Activated CD4-positive, alpha-beta T cell treated with anti-CD3 and anti-CD28 coated beads, Interleukin-2, amount 50 U/mL, for 24 hours (primary cell): ENCODE results near the gene PREB.
"Not testable (repeated sequence)": the region's sequence is repeated elsewhere in the genome, so short reads cannot be mapped to it uniquely, and the experiment has no call there.

Experiments used
- DNase-seq, 2 donors: peaks; one replicate each; pipeline ENCODE4 v3.0.0-alpha.2; 2020; ENCODE audit warnings: low read depth in 1 of 2, low spot score in 1 of 2

The PREB gene

DNA sequence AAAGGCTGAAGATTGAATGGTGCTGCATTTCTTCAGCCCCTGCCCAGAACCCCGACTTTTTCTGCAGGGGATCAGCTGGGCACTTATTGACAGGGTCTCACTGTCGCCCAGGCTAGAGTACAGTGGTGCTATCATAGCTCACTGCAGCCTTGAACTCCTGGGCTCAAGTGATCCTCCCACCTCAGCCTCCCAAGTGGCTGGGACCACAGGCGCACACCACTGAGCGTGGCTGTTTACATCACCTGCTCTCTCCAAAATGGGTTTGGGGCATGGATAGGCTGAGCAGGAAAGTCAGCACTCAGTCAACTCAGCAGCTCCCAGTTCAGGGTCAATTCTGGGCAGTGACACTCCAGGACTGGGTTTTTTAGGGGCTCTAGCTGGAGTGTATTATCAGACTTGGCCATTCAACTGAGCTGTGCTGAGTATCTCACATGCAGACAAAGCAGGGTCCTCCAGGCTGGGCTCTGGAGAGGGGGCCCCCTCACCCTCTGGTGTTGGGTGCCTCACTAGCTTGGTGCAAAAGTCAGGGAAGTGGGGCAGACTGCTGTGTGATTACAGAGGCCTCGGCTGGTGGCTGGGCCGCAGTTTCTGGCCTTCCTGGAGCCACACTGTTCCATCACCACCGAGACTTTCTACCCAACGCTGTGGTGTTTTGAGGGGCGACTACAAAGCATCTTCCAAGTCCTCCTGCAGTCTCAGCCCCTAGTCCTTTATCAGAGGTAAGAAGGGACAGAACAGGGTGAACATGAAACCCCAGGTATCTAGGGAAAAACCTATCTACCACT lies 6.4 kb downstream of the PREB start:
- no peak for DNase-seq

DNA sequence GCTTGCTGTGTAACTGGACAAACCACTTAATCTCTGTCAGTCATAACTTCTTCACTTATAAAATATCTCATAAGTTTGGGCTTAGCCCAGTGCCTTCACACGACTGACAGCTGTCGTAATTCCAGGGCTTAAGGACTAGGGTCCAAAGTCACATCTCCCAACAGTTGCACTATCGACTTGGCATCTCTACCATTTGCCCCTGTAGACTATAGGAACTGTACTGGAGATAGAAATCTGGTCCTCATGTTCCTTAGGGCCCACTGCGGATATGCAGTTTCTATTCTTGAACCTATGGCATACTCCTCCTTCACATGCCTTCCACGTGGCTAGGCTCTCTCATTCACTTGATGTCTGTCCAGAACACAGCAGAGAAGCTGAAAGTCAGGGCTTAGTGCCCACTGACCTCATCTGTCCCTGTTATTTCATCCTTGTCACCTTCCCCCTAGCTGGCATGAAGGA lies 8.2 kb downstream of the PREB start:
- DNase-seq: no peak

DNA sequence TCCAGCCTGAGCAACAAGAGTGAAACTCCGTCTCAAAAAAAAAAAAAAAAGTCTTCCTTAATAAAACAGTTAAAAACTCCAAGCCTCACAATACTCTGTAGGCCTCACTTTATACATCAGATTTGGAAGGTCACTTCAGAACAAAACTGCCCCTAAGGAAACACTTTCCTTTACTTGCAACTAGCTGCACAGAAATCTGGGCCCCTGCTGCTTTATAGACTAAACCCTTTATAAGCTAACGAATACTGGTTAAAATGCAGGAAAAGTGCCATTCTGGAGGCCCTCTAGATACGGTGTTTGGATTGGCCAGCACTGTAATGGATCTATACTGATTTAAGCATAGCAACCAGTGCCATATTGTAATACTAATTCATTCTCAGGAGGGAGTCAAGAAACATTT lies 9.3 kb downstream of the PREB start:
- no peak for DNase-seq

DNA sequence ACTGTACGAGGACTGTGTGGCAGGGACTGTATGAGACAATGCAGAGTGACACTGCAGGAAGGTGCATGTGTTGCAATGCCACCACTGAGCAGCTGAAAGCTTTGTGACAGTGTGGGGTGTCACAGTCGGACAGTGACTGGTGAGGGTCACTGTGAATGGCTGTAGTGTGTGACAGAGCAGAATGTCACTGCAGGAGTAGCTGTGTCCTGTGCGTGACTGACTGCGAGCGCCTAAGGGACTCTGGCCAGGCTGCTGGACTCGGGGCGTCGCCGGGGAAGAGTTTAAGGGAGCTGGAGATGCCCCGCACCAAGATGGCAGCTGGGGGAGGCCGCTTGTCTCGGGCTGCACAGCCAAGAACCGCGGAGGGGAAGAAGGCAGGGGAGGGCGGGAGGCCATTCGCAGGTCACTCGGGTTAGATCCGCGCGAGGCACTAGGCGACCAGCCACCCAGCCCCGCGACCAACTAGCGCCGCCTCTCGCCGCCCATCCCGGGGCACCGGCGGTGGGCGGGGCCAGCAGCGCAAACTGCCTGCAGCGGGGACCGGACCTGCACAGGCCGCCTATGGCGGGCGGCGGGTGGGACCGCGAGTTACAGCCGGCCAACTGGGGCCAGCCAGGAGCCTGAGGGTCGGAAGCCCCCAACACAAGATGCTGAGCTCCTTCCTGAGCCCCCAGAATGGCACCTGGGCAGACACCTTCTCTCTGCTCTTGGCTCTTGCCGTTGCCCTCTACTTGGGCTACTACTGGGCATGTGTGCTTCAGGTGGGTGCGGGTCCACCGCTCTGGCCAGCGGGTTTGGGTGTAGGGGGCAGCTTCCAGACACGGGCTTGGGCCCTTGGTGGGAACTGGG lies 10.9 kb downstream of the PREB start, which contains the start of gene ABHD1:
Gene ABHD1, plus strand, starts transcription at position 514 of the 849 bp plus-strand sequence. Its CDS starts 134 bp downstream, at position 648.
- peak; percentile 16 to 23 for DNase-seq

DNA sequence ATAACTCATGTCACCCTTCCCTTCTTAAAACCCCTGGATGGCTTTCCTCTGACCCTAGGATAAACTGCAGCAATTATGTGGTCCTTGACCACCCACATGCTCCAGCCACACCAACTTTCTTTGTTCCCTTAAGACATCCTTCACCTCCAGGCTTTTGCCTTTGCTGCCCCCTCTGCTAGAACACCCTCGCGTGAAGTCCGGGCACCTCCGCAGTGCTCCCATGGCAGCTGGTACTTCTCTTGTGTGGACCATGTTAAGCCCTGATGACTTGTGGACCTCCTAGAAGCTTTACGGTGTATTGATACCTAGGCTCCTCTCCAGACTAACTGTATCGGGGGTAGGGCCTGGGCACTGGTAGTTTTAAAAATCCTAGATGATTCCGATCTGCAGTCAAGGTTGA lies 11.6 kb downstream of the PREB start:
- DNase-seq: no peak

DNA sequence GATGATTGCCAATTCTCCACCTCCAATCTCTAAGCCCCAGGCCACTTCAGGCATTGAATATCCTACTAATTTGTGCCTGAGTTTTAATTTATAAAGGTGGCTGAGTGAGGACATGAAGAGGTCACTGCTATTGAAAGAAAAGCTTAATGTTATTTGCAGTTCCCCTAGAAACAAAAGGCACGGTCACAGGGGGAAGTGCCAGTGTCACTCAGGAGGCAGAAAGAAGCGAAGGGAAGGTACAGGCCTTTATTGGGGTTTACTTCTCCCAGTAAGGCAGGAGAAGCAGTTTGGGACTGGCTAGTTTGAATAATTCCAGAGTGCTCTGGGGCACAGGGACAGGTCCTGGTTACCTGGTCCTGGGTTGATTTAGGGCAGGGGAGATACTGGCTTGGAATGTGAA lies 12.5 kb downstream of the PREB start:
- no peak for DNase-seq

DNA sequence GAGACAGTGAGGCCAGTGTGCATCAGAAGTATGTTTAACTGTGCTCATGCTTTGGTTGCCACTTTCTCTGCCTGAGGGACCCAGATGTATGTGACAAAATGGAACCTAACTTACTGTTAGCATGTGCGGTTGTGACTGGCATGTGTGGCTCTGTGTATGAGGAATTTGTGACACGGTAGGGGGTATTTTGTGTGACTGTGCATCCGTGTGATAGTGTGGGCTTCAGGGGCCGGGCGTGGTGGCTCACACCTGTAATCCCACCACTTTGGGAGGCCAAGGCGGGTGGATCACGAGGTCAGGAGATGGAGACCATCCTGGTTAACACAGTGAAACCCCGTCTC lies 15.1 kb downstream of the PREB start:
- DNase-seq: not testable (repeated sequence)

DNA sequence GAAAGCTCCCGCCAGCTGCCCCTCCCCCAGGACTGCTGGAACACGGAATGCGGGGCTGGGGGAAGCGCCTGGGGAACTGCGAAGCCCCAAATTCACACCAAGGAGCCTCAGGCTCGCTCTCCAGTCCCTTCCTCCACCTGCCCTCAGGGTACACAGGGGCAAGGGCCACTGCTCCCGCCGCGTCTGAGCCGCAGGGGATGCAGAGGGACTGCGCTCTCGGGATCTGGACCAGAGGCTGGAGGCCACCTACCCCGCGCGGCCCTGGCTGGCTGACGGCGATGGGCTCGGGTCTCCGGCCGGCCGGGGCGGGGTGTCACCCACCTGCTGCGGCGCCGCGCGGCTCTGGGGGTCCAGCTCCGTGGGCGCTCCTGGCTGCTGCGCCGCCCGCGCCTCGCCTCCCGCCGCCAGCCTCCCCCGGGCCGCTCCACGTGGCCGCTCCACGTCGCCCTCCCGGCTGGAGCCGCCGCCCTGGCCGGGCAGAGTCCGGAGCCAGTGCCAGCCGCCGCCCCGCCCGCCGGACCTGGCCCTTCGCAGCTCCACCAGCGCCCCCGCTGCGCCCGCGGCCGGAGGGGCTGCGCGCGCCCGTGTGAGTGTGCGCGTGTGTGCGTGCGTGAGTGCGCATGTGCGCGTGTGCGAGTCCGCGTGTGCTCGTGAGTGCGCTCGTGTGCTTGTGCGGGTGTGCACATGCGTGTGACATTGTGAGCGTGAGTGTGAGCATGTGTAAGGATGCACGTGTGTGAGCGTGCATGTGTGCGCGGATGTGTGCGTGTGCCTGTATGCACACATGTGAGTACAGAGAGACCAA lies 15.7 kb downstream of the PREB start, which contains the start of gene CGREF1:
Gene CGREF1, minus strand, starts transcription at position 604 of the 805 bp plus-strand sequence. CDS start 14,762 bp downstream, outside the sequence.
- no peak for DNase-seq

DNA sequence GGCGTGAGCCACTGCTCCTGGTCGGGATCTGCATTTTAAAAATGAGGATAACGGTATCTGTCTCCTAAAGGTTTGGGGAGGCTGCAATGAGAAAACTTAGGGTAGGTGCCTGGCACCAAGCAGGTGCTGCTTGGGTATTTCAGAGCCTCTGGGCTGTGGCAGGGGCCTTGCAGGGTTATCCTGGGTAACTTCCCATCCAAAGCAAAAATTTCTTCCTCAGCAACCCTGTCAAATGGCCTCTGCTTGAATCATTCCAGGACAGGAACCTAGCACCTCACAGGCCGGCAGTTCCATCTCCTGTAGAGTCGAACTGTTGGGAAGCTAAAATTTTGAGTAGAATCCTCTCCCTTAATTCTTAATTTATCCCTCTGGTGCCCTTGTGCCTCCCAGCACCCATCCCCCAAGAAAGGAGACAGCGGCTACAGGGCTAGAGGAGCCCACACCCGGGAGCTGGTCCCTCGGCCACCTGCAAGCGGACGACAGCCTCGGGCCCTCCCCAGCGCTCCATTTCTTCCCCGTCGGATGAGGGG lies 16.4 kb downstream of the PREB start:
- DNase-seq: no peak

DNA sequence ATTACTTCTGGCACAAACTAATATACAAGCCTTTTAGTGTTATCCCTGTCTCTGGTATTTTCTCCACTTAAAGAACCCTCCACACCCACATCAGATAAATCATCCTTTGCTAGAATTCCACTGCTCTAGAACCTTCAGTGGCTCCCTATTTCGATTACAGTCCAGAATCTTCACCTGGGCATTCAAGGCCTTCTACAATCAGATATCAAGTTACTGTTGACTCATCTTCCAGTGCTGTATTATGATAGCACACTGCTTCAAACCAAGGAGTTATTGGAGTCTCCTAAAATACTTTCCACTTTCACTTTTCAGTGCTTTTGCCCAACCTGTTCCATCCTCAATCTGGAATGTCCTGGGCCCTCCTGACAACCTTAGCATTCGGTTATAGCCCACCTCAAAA lies 18.9 kb downstream of the PREB start:
- no peak for DNase-seq

DNA sequence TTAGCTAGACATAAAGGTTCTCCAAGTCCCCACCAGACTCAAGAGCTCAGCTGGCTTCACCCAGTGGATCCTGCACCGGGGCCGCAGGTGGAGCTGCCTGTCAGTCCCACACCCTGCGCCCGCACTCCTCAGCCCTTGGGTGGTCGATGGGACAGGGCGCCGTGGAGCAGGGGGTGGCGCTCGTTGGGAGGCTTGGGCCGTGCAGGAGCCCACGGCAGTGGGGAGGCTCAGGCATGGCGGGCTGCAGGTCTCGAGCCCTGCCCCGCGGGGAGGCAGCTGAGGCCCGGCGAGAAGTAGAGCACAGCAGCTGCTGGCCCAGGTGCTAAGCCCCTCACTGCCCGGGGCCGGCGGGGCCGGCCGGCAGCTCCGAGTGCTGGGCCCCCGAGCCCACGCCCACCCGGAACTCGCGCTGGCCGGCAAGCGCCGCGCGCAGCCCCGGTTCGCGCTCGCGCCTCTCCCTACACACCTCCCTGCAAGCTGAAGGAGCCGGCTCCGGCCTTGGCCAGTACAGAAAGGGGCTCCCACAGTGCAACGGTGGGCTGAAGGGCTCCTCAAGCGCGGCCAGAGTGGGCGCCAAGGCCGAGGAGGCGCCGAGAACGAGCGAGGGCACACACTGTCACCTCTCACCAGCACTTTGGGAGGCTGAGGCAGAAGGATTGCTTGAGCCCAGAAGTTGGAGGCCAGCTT lies 22.9 kb downstream of the PREB start:
- not testable (repeated sequence) for DNase-seq

DNA sequence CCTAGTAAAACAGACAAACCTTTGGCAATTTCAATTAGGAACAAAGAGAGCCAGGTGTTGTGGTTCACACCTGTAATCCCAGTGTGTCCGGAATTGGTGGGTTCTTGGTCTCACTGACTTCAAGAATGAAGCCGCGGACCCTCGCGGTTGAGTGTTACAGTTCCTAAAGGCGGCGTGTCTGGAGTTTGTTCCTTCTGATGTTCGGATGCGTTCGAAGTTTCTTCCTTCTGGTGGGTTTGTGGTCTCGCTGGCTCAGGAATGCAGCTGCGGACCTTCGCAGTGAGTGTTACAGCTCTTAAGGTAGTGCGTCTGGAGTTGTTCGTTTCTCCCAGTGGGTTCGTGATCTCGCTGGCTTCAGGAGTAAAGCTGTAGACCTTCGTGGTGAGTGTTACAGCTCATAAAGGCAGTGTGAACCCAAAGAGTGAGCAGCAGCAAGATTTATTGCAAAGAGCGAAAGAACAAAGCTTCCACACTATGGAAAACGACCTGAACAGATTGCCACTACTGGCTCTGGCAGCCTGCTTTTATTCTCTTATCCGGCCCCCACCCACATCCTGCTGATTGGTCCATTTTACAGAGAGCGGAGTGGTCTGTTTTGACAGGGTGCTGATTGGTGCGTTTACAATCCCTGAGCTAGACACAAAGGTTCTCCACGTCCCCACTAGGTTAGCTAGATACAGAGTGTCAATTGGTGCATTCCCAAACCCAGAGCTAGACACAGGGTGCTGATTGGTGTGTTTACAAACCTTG lies 23.7 kb downstream of the PREB start:
- DNase-seq: not testable (repeated sequence)

DNA sequence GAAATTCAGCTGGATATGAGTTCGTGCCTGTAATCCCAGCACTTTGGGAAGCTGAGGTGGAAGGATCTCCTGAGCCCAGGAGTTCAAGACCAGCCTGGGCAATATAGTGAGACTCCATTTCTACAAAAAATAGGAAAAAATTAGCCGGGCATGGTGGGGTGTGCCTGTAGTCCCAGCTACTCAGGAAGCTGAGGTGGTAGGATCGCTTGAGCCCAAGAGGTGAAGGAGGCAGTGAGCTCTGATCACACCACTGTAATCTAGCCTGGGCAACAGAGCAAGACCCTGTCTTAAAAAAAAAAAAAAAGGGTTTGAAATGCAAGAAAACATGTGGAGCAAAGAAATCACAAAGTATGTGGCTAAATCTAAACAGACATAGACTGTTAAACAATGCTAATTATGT lies 25.4 kb downstream of the PREB start:
- no peak for DNase-seq

DNA sequence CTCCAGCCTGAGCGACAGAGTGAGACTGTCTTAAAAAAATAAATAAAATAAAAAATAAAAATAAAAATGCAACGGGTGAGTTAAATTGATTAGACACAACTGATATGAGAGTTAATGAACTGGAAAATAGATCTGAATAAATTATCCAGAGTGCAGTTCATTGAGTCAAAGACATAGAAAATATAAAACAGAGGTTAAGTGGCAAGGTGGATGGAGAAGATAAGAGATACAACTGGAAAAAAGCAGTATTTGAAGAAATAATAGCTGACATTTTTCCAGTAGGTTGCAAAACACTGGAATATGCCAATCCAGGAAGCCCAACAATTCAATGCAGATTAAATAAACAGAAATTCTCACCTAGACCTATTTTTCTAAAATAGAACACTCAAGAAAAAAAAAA lies 26.2 kb downstream of the PREB start:
- no peak for DNase-seq

DNA sequence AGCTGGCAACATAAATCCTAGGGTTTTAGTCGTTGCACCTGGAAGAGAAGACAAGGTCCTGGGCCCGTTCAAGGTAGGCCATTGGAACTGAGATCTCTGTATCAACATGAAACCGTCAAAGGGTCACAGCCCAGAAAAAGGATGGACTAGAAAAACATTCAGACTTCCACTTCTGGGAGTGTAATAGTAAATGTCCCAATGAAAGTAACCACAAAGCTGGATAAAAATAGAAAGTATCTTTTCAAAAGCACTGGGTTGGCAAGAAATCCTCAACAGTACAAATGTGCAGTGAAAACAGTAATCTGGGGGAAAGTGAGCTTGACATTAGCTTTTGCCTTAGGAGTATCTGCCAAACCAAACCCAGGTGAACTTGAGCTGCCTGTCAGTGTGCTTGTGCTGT lies 28.5 kb downstream of the PREB start:
- DNase-seq: no peak

DNA sequence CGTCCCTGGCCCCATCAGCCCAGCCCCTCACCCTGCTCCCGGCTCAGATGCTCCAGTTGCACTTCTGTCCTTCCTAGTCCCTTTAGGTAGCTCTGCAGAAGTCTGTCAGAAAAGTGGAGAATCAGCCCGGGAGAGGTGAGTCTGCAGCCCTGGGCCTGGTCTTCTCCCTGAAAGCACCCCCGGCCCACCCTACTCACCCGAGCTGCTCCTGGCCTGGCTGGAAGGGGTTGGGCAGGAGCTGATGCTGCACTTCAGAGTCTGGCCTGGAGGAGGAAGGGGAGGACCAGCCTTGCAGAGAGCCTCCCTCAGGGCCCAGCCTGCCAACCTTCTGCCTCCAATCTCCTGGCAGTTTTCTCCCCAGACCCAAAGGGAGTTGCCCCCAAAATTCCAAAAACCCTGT lies 32.1 kb downstream of the PREB start:
- DNase-seq: no peak

DNA sequence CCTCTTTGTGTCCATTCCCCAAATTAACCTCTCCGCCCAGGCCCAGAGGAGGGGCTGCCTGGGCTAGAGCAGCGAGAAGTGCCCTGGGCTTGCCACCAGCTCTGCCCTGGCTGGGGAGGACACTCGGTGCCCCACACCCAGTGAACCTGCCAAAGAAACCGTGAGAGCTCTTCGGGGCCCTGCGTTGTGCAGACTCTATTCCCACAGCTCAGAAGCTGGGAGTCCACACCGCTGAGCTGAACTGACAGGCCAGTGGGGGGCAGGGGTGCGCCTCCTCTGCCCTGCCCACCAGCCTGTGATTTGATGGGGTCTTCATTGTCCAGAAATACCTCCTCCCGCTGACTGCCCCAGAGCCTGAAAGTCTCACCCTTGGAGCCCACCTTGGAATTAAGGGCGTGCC lies 34.4 kb downstream of the PREB start:
- DNase-seq: no peak

DNA sequence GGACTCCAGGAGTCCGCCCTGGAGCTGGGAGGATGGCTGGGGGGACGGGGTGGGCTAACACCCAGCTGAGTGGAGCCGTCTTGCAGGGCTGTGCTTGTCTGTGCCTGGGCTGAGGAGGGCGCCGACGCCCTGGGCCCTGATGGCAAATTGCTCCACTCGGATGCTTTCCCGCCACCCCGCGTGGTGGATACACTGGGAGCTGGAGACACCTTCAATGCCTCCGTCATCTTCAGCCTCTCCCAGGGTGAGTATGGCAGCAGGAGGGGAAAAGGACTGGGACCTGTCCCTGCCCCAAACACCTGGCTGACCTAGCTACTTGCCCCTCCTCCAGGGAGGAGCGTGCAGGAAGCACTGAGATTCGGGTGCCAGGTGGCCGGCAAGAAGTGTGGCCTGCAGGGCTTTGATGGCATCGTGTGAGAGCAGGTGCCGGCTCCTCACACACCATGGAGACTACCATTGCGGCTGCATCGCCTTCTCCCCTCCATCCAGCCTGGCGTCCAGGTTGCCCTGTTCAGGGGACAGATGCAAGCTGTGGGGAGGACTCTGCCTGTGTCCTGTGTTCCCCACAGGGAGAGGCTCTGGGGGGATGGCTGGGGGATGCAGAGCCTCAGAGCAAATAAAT lies 35.0 kb downstream of the PREB start:
- no peak for DNase-seq

DNA sequence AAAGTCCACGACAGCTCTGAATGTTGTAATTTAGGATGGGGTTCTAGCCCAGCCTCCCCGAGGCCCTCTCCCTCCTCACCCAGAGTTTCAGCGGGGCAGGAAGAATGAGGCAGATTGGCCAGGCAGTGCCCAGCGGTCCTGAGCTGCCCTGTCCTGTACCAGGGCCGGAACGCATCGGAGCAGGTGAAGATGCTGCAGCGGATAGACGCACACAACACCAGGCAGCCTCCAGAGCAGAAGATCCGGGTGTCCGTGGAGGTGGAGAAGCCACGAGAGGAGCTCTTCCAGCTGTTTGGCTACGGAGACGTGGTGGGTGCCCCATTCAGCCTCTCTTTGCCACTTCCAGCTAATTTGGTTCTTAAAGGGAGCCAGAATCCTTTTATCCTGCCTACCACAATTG lies 37.1 kb downstream of the PREB start:
- no peak for DNase-seq
